Activated CD4-positive, alpha-beta memory T cell treated with anti-CD3 and anti-CD28 coated beads for 36 hours (primary cell): ENCODE data around the gene FFAR1. TPM values are rescaled to one million over a fixed set of nuclear protein-coding genes. Genes with fewer than 3 reads are reported as not detected.
A peak's percentile ranks its signal among the peaks of the same experiment; 100 is the strongest.

Experiments used
- CTCF ChIA-PET: fragments of 350-600 bp; sonication (Branson Sonifier 250); formaldehyde crosslinking; loops from one replicate; lab custom pipeline; 2021; ENCODE audit warnings: antibody characterized with exemption, inconsistent platforms; lab: Charles Lee
- POLR2A ChIA-PET: fragments of 350-600 bp; sonication (Branson Sonifier 250); formaldehyde crosslinking; loops from one replicate; lab custom pipeline; 2021; ENCODE audit warnings: antibody characterized with exemption; lab: Charles Lee
- DNase-seq: peaks from one replicate; pipeline ENCODE4 v3.0.0-alpha.2; 2020
- H3K27ac Mint-ChIP-seq: one replicate; pipeline ENCODE4 v1.8.0; 2021; ENCODE audit warnings: mixed read lengths
- H3K27me3 Mint-ChIP-seq: one replicate; pipeline ENCODE4 v1.8.0; 2021; ENCODE audit warnings: mixed read lengths
- H3K36me3 Mint-ChIP-seq: one replicate; pipeline ENCODE4 v1.8.0; 2021; ENCODE audit warnings: mixed read lengths
- H3K4me1 Mint-ChIP-seq: one replicate; pipeline ENCODE4 v1.8.0; 2021; ENCODE audit warnings: low read depth, mixed read lengths
- H3K4me3 Mint-ChIP-seq: one replicate; pipeline ENCODE4 v1.8.0; 2021; ENCODE audit warnings: mild to moderate bottlenecking, mixed read lengths
- H3K9me3 Mint-ChIP-seq: one replicate; pipeline ENCODE4 v1.8.0; 2021; ENCODE audit warnings: mixed read lengths
- intact Hi-C: fragments of 100-400 bp; cut with micrococcal nuclease; formaldehyde crosslinking; loops from one replicate; pipeline ENCODE4 v1.15.1; 2023
- total RNA-seq, 2 experiments: library from RNA; stranded (reverse); gene quantifications; one replicate each; pipeline ENCODE4 v1.2.3, GENCODE V29; 2021

FFAR1 gene
- total RNA-seq = under 1 TPM in 1 of 2 experiments, not detected in 1; 0.12 TPM

DNA sequence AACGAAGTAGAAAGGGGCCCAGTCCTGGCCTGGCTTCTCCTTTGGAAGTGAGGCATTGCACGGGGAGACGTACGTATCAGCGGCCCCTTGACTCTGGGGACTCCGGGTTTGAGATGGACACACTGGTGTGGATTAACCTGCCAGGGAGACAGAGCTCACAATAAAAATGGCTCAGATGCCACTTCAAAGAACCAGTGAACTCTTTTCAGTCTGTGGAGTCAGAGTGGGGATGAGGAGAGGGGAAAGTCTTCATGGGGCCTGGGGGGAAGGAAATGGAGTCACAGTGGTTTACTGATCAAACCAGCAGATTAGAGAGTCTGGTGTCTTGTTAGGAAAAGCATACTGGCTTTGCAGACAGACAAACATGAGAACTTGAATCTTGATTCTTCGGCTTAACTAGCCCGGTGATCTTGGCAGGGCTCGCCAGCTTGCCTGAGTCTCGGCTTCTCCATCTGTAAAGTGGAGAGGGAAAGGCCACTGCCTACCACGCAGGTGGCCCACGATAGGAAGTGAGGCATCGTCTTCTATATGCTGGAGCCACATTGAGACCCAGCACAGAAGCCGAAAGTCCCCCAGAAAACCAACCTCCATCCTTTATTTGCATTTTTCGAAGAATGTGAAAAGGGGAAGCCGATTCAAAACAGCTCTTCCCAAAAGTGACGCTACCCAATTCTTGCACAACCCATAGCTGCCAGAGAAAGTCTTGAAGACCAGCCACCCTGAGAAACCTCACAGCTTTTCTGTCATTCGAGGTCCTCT lies at the start of gene FFAR1:
Gene FFAR1, plus strand, starts transcription at position 732 of the 759 bp plus-strand sequence. CDS start 3,650 bp downstream, outside the sequence.
- H3K4me3 Mint-ChIP-seq = peak within 1 kb of the TSS; percentile 63
- peak; percentile 82 for DNase-seq
- POLR2A ChIA-PET = interaction anchor here (0.7 to 1.5 kb wide), 7 partner anchors 11 to 148 kb away, joined by 3 to 4 read pairs (median 3); partner anchors contain the start of gene FFAR3
- peak within 1 kb of the TSS; percentile 96 for H3K27ac Mint-ChIP-seq
- H3K4me1 Mint-ChIP-seq = peaks cover 41% of the 10 kb centered on the region
- CTCF ChIA-PET = interaction anchor here (0.6 to 5.6 kb wide), 9 partner anchors 9 to 206 kb away, joined by 3 to 48 read pairs (median 4); partner anchors contain the start of gene FFAR3
- no peaks in the 10 kb centered on the region for H3K36me3 Mint-ChIP-seq
- peaks cover 4% of the 10 kb centered on the region for H3K27me3 Mint-ChIP-seq
- H3K9me3 Mint-ChIP-seq = no peaks in the 10 kb centered on the region
- intact Hi-C loops = loop anchor here (1.0 to 5.0 kb wide), 5 partner anchors 58 to 370 kb away; partner anchors contain the start of gene TMEM147

DNA sequence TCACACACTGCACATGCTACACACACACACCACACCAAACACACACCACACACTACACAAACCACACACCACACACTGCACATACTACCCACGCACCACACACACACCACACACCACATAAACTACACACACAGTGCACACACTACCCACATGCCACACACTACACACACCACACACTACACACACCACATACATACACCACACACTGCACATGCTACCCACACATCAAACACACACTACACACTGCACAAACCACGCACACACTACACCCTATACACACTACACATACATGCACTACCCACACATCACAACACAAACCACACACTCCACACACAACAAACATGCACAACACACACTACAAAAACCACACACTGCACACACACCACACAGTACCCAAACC lies 49.8 kb upstream of the FFAR1 start:
- DNase-seq = no peak
- H3K4me3 Mint-ChIP-seq = no peak overlapping the region
- no peaks in the 10 kb centered on the region for H3K9me3 Mint-ChIP-seq
- no peak overlapping the region for H3K27ac Mint-ChIP-seq
- H3K27me3 Mint-ChIP-seq = no peaks in the 10 kb centered on the region
- no peaks in the 10 kb centered on the region for H3K36me3 Mint-ChIP-seq
- CTCF ChIA-PET = no interaction called here
- POLR2A ChIA-PET = no interaction called here
- intact Hi-C loops = no loop called here
- H3K4me1 Mint-ChIP-seq = peaks cover 4% of the 10 kb centered on the region

- intact Hi-C loops = no loop called here
- Mint-ChIP-seq H3K27ac (no peak overlapping the region), H3K4me1 (peaks cover 4% of the 10 kb centered on the region), H3K27me3 (no peaks in the 10 kb centered on the region), H3K9me3 (no peaks in the 10 kb centered on the region), H3K4me3 (no peak overlapping the region), H3K36me3 (no peaks in the 10 kb centered on the region)
- no peak for DNase-seq
- ChIA-PET POLR2A (no interaction called here), CTCF (no interaction called here)
Observed at GRCh38 chr19:35298561-35298972, 49.1 kb upstream of the FFAR1 start.

GRCh38 chr19:35299523-35300338 lies 48.0 kb upstream of the FFAR1 start:
- Mint-ChIP-seq H3K4me3 (no peak overlapping the region), H3K27me3 (no peaks in the 10 kb centered on the region), H3K36me3 (no peaks in the 10 kb centered on the region), H3K9me3 (no peaks in the 10 kb centered on the region), H3K4me1 (peaks cover 4% of the 10 kb centered on the region), H3K27ac (no peak overlapping the region)
- ChIA-PET POLR2A (no interaction called here), CTCF (no interaction called here)
- no peak for DNase-seq
- intact Hi-C loops = no loop called here

DNA sequence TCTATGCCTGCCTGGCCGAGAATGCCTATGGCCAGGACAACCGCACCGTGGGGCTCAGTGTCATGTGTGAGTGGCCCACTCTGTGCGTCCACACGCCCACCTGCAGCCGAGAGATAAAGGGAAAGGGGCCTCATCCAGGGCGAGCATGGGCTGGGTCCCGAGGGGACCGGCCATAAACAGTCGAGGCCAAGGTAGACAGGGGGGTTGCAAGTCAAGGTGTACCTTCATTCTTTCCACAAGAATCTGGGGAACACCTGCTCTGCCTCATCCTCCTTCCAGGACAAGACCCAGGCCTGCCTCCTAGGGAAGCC lies 47.4 kb upstream of the FFAR1 start:
- POLR2A ChIA-PET = no interaction called here
- H3K4me1 Mint-ChIP-seq = peaks cover 4% of the 10 kb centered on the region
- H3K27ac Mint-ChIP-seq = no peak overlapping the region
- no peaks in the 10 kb centered on the region for H3K27me3 Mint-ChIP-seq
- DNase-seq = no peak
- CTCF ChIA-PET = no interaction called here
- H3K36me3 Mint-ChIP-seq = no peaks in the 10 kb centered on the region
- no peak overlapping the region for H3K4me3 Mint-ChIP-seq
- H3K9me3 Mint-ChIP-seq = no peaks in the 10 kb centered on the region
- intact Hi-C loops = no loop called here

- no peak overlapping the region for H3K27ac Mint-ChIP-seq
- intact Hi-C loops = no loop called here
- ChIA-PET POLR2A (no interaction called here), CTCF (no interaction called here)
- no peaks in the 10 kb centered on the region for H3K4me1 Mint-ChIP-seq
- no peaks in the 10 kb centered on the region for H3K9me3 Mint-ChIP-seq
- DNase-seq = no peak
- H3K36me3 Mint-ChIP-seq = no peaks in the 10 kb centered on the region
- H3K4me3 Mint-ChIP-seq = no peak overlapping the region
- no peaks in the 10 kb centered on the region for H3K27me3 Mint-ChIP-seq
Observed at GRCh38 chr19:35301961-35302360, 45.7 kb upstream of the FFAR1 start.

GRCh38 chr19:35302446-35302845 lies 45.3 kb upstream of the FFAR1 start:
- H3K4me1 Mint-ChIP-seq = no peaks in the 10 kb centered on the region
- no peaks in the 10 kb centered on the region for H3K9me3 Mint-ChIP-seq
- CTCF ChIA-PET = no interaction called here
- no peaks in the 10 kb centered on the region for H3K36me3 Mint-ChIP-seq
- no peaks in the 10 kb centered on the region for H3K27me3 Mint-ChIP-seq
- intact Hi-C loops = no loop called here
- DNase-seq = no peak
- POLR2A ChIA-PET = no interaction called here
- H3K27ac Mint-ChIP-seq = no peak overlapping the region
- no peak overlapping the region for H3K4me3 Mint-ChIP-seq

DNA sequence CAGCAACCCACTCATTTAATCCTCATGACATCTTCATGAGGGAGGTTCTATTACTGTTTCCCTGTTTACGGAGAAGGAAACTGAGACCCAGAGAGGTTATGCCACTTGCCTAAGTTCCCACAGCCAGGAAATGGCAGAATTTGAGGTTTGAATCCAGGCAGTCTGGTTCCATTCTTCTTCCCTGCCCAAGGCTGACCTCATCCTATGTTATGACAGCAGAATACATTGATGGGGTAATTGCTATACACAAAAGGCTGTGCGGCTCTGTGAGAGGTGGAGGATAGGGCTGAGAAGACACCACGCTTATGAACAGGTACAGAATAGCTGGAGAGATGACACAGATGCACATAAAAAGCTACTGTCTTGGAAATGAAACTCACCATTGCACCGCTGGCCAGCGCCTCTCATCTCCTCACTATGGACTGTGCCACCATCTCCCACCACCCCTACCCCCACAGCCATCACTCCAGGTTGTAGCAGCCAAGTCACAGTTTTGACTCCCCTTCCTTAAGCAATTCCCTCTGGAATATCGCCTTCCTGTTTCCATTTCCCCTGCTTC lies 44.3 kb upstream of the FFAR1 start:
- no peaks in the 10 kb centered on the region for H3K36me3 Mint-ChIP-seq
- POLR2A ChIA-PET = no interaction called here
- H3K9me3 Mint-ChIP-seq = no peaks in the 10 kb centered on the region
- CTCF ChIA-PET = interaction anchor here (1.1 kb wide), 1 partner anchor 192 kb away, joined by 4 read pairs; no protein-coding TSS in a partner anchor
- H3K4me1 Mint-ChIP-seq = no peaks in the 10 kb centered on the region
- no peak overlapping the region for H3K27ac Mint-ChIP-seq
- no peak overlapping the region for H3K4me3 Mint-ChIP-seq
- no peaks in the 10 kb centered on the region for H3K27me3 Mint-ChIP-seq
- DNase-seq = no peak
- intact Hi-C loops = no loop called here

GRCh38 chr19:35304036-35304435 lies 43.7 kb upstream of the FFAR1 start:
- intact Hi-C loops = no loop called here

GRCh38 chr19:35305181-35305580 lies 42.5 kb upstream of the FFAR1 start:
- Mint-ChIP-seq H3K27ac (no peak overlapping the region), H3K4me1 (no peaks in the 10 kb centered on the region), H3K27me3 (no peaks in the 10 kb centered on the region), H3K36me3 (no peaks in the 10 kb centered on the region), H3K4me3 (no peak overlapping the region), H3K9me3 (no peaks in the 10 kb centered on the region)
- DNase-seq = no peak
- CTCF ChIA-PET = no interaction called here
- POLR2A ChIA-PET = no interaction called here
- intact Hi-C loops = no loop called here

More at GRCh38 chr19:35304036-35304435, 43.7 kb upstream of the FFAR1 start:
- Mint-ChIP-seq H3K4me3 (no peak overlapping the region), H3K4me1 (no peaks in the 10 kb centered on the region), H3K27ac (no peak overlapping the region), H3K9me3 (no peaks in the 10 kb centered on the region), H3K36me3 (no peaks in the 10 kb centered on the region), H3K27me3 (no peaks in the 10 kb centered on the region)
- CTCF ChIA-PET = interaction anchor here (1.1 kb wide), 2 partner anchors 16 to 191 kb away, joined by 3 to 4 read pairs; no protein-coding TSS in a partner anchor
- POLR2A ChIA-PET = no interaction called here
- DNase-seq = no peak

GRCh38 chr19:35306473-35307246 lies 41.0 kb upstream of the FFAR1 start:
- no peak overlapping the region for H3K27ac Mint-ChIP-seq
- no peaks in the 10 kb centered on the region for H3K36me3 Mint-ChIP-seq
- intact Hi-C loops = no loop called here
- H3K27me3 Mint-ChIP-seq = no peaks in the 10 kb centered on the region
- CTCF ChIA-PET = interaction anchor here (0.6 kb wide), 1 partner anchor 252 kb away, joined by 3 read pairs; no protein-coding TSS in a partner anchor
- H3K4me3 Mint-ChIP-seq = no peak overlapping the region
- peak; percentile 31 for DNase-seq
- POLR2A ChIA-PET = no interaction called here
- no peaks in the 10 kb centered on the region for H3K4me1 Mint-ChIP-seq
- H3K9me3 Mint-ChIP-seq = no peaks in the 10 kb centered on the region
